Measurements from ENCODE around the gene SOHLH2.

Gene SOHLH2

DNA sequence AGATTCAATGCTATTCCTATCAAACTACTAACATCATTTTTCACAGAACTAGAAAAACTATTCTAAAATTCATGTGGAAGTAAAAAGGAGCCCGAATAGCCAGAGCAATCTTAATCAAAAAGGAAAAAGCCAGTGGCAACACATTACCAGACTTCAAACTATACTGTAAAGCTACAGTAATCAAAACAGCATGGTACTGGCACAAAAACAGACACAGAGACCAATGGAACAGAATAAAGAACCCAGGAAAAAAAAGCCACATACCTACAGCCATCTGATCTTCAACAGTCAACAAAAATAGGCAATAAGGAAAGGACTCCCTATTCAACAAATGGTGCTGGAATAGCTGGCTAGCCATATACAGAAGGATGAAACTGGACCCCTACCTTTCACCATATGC lies 10.4 kb upstream of the SOHLH2 start:
- H4K20me1 ChIP-seq (ENCODE audit: insufficient read depth, low read length, poor library complexity, severe bottlenecking): no peaks in the 10 kb centered on the region
- H3K79me2 ChIP-seq (ENCODE audit: insufficient read depth, low read length): no peaks in the 10 kb centered on the region
- H3K4me1 ChIP-seq (ENCODE audit: insufficient read depth, low read length, poor library complexity, severe bottlenecking): no peaks in the 10 kb centered on the region
- no peak for TF ChIP-seq EZH2phosphoT487 (IDR thresholded peaks at IDR 0.05; ENCODE audit: borderline replicate concordance)
- TF ChIP-seq, protein P1, sequence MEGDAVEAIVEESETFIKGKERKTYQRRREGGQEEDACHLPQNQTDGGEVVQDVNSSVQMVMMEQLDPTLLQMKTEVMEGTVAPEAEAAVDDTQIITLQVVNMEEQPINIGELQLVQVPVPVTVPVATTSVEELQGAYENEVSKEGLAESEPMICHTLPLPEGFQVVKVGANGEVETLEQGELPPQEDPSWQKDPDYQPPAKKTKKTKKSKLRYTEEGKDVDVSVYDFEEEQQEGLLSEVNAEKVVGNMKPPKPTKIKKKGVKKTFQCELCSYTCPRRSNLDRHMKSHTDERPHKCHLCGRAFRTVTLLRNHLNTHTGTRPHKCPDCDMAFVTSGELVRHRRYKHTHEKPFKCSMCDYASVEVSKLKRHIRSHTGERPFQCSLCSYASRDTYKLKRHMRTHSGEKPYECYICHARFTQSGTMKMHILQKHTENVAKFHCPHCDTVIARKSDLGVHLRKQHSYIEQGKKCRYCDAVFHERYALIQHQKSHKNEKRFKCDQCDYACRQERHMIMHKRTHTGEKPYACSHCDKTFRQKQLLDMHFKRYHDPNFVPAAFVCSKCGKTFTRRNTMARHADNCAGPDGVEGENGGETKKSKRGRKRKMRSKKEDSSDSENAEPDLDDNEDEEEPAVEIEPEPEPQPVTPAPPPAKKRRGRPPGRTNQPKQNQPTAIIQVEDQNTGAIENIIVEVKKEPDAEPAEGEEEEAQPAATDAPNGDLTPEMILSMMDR (conservative IDR thresholded peaks at IDR 0.05; ENCODE audit: low read length): no peak
- H3K9me2 ChIP-seq (replicated peaks; ENCODE audit: low read depth, low read length): no peaks in the 10 kb centered on the region
- no peaks in the 10 kb centered on the region for H3K36me3 ChIP-seq (ENCODE audit: insufficient read depth, low read length)
- no peak overlapping the region for H2AFZ ChIP-seq (ENCODE audit: low read length)
- no peak overlapping the region for H3K4me2 ChIP-seq (ENCODE audit: low read depth, low read length, poor library complexity, severe bottlenecking)
- no peaks in the 10 kb centered on the region for H3K27me3 ChIP-seq (ENCODE audit: insufficient read depth, low read length, poor library complexity, severe bottlenecking)
- no peak overlapping the region for H3K9ac ChIP-seq (ENCODE audit: low read depth, low read length, poor library complexity, severe bottlenecking)
- peaks cover 4% of the 10 kb centered on the region; the same call in 1 of the 2 replicates for H3K9me3 ChIP-seq (ENCODE audit: insufficient read depth, low read depth, low read length)
- no peak overlapping the region for H3K4me3 ChIP-seq (ENCODE audit: low read length, poor library complexity, severe bottlenecking)
- H3F3A ChIP-seq (ENCODE audit: low read depth): no peaks in the 10 kb centered on the region

DNA sequence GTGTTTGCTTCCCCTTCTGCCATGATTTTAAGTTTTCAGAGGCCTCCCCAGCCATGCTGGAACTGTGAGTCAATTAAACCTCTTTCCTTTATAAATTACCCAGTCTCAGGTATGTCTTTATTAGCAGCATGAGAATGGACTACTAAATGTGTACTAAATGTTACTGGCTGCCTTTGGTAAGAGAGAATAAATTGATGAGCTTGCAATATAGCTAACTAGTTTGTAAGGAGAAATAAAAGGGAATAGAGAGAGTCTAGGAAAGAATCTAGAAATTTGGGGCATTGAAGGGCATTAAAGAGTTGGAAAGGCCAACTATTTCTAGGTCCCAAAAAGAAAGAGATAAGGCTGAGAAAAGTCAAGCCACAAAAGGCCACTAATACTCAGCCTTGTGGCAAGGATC lies 5.5 kb upstream of the SOHLH2 start:
- H3K4me2 ChIP-seq (ENCODE audit: low read depth, low read length, poor library complexity, severe bottlenecking): no peak overlapping the region
- H3K9me3 ChIP-seq (ENCODE audit: insufficient read depth, low read depth, low read length): no peaks in the 10 kb centered on the region
- H3K4me1 ChIP-seq (ENCODE audit: insufficient read depth, low read length, poor library complexity, severe bottlenecking): no peaks in the 10 kb centered on the region
- no peak overlapping the region for H2AFZ ChIP-seq (ENCODE audit: low read length)
- no peaks in the 10 kb centered on the region for H3K36me3 ChIP-seq (ENCODE audit: insufficient read depth, low read length)
- H3K9ac ChIP-seq (ENCODE audit: low read depth, low read length, poor library complexity, severe bottlenecking): no peak overlapping the region
- H3K4me3 ChIP-seq (ENCODE audit: low read length, poor library complexity, severe bottlenecking): no peak overlapping the region
- no peaks in the 10 kb centered on the region for H3K27me3 ChIP-seq (ENCODE audit: insufficient read depth, low read length, poor library complexity, severe bottlenecking)
- no peaks in the 10 kb centered on the region for H3F3A ChIP-seq (ENCODE audit: low read depth)
- H3K79me2 ChIP-seq (ENCODE audit: insufficient read depth, low read length): no peaks in the 10 kb centered on the region
- no peak for TF ChIP-seq EZH2phosphoT487 (IDR thresholded peaks at IDR 0.05; ENCODE audit: borderline replicate concordance)
- TF ChIP-seq, protein P1 (conservative IDR thresholded peaks at IDR 0.05; ENCODE audit: low read length): no peak
- no peaks in the 10 kb centered on the region for H4K20me1 ChIP-seq (ENCODE audit: insufficient read depth, low read length, poor library complexity, severe bottlenecking)
- H3K9me2 ChIP-seq (replicated peaks; ENCODE audit: low read depth, low read length): no peaks in the 10 kb centered on the region

DNA sequence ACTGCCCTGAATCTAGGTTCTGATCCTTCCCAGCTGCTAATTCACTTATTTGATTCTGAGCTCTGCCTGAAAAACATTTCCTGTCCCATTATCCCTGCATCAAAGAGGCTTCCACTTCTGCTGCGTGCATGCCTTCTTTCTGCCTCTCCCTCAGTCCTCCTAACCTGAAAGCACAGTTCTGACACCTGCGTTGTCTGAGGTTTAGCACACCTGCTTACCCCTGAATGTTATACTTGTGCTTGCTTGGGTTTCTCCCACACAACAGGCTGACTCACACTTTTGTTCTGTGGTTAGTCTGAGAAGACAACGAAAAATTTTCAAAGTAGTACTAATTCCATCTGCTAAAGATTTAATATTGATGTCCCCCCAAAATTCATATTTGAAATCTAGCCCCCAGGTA lies 3.1 kb upstream of the SOHLH2 start:
- no peak overlapping the region for H2AFZ ChIP-seq (ENCODE audit: low read length)
- no peaks in the 10 kb centered on the region for H3K36me3 ChIP-seq (ENCODE audit: insufficient read depth, low read length)
- H3K9me3 ChIP-seq (ENCODE audit: insufficient read depth, low read depth, low read length): no peaks in the 10 kb centered on the region
- H3K9me2 ChIP-seq (replicated peaks; ENCODE audit: low read depth, low read length): no peaks in the 10 kb centered on the region
- no peak overlapping the region for H3K9ac ChIP-seq (ENCODE audit: low read depth, low read length, poor library complexity, severe bottlenecking)
- no peaks in the 10 kb centered on the region for H3K27me3 ChIP-seq (ENCODE audit: insufficient read depth, low read length, poor library complexity, severe bottlenecking)
- no peaks in the 10 kb centered on the region for H3F3A ChIP-seq (ENCODE audit: low read depth)
- no peaks in the 10 kb centered on the region for H3K4me1 ChIP-seq (ENCODE audit: insufficient read depth, low read length, poor library complexity, severe bottlenecking)
- no peak overlapping the region for H3K4me2 ChIP-seq (ENCODE audit: low read depth, low read length, poor library complexity, severe bottlenecking)
- no peak for TF ChIP-seq EZH2phosphoT487 (IDR thresholded peaks at IDR 0.05; ENCODE audit: borderline replicate concordance)
- TF ChIP-seq, protein P1 (conservative IDR thresholded peaks at IDR 0.05; ENCODE audit: low read length): no peak
- no peaks in the 10 kb centered on the region for H3K79me2 ChIP-seq (ENCODE audit: insufficient read depth, low read length)
- H3K4me3 ChIP-seq (ENCODE audit: low read length, poor library complexity, severe bottlenecking): no peak overlapping the region
- H4K20me1 ChIP-seq (ENCODE audit: insufficient read depth, low read length, poor library complexity, severe bottlenecking): no peaks in the 10 kb centered on the region
